IPS-20b (cell line): ENCODE data around the gene PUM1.

Experiments
- H3K27ac ChIP-seq: one replicate; pipeline ENCODE4 v1.5.1; 2013; ENCODE audit warnings: low read length
- H3K27me3 ChIP-seq: 2 replicates; pipeline ENCODE4 v1.6.1; 2013; ENCODE audit warnings: mild to moderate bottlenecking, low read length, inconsistent platforms; ENCODE audit not compliant: insufficient read depth
- H3K36me3 ChIP-seq: 2 replicates; pipeline ENCODE4 v1.6.1; 2013; ENCODE audit warnings: low read depth, mild to moderate bottlenecking, inconsistent platforms, low read length, moderate library complexity; ENCODE audit not compliant: insufficient read depth
- H3K4me1 ChIP-seq: 2 replicates; pipeline ENCODE4 v1.6.1; 2013; ENCODE audit warnings: mild to moderate bottlenecking, control low read depth, inconsistent platforms, low read length, moderate library complexity; ENCODE audit not compliant: insufficient read depth
- H3K4me3 ChIP-seq: 2 replicates; pipeline ENCODE4 v1.5.1; 2013; ENCODE audit warnings: mild to moderate bottlenecking, low read length, inconsistent platforms
- H3K9ac ChIP-seq: 2 replicates; pipeline ENCODE4 v1.6.1; 2013; ENCODE audit warnings: low read depth, mild to moderate bottlenecking, inconsistent platforms, low read length, moderate library complexity
- H3K9me3 ChIP-seq: 2 replicates; pipeline ENCODE4 v1.6.1; 2013; ENCODE audit warnings: mild to moderate bottlenecking, low read depth, low read length, inconsistent platforms; ENCODE audit not compliant: insufficient read depth

Gene PUM1

DNA sequence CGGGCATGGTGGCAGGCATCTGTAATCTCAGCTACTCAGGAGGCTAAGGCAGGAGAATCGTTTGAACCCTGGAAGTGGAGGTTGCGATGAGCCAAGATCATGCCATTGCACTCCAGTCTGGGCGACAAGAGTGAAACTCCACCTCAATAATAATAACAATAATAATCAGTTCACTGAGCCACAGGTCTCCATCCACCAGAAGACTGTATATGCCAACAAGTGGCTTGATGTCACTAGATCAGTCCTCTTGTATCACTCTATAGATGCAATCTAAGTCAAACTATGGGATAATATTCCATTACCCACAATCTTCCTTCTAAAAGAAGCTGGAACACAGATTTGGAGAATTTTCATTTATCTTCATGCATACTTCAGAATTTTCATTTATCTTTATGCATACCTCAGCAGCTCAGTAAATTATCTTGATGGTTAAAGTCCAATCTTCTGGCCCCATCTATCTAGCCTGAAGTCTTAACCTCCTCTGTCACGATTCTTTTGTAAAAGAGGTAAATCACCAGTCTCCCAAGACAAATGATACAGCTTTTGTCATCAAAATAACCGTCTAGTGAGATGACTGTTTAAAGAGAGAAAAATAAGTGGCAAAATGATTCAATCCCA is 61.8 kb downstream of the PUM1 start:
- Histone ChIP-seq H3K27ac (no peak overlapping the region), H3K27me3 (no peaks in the 10 kb centered on the region), H3K9ac (no peak overlapping the region), H3K4me1 (peaks cover 8% of the 10 kb centered on the region; the same call in 1 of the 2 replicates), H3K36me3 (peaks cover 70% of the 10 kb centered on the region), H3K9me3 (no peaks in the 10 kb centered on the region), H3K4me3 (no peak overlapping the region)

DNA sequence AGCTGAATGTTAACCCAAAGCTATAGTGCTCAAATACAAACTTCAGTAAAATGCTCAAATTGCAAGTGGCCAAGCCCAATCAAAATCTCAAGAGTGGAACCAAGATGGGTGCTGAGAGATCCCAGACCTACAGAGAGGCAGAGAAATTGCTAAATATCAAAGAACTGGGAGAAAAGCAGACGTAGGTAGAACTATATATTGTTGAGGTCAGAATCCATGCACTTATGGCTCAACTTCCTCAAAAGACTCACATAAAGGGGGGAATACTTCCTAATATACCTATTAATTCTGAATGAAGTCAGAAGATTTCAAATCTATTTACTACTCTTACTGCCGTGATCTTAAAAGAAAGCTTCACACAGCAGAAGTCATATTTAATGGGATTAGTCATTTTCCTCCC is 65.2 kb downstream of the PUM1 start:
- Histone ChIP-seq H3K4me1 (no peaks in the 10 kb centered on the region), H3K4me3 (no peak overlapping the region), H3K27me3 (no peaks in the 10 kb centered on the region), H3K27ac (no peak overlapping the region), H3K36me3 (peaks cover 85% of the 10 kb centered on the region), H3K9me3 (no peaks in the 10 kb centered on the region), H3K9ac (no peak overlapping the region)

DNA sequence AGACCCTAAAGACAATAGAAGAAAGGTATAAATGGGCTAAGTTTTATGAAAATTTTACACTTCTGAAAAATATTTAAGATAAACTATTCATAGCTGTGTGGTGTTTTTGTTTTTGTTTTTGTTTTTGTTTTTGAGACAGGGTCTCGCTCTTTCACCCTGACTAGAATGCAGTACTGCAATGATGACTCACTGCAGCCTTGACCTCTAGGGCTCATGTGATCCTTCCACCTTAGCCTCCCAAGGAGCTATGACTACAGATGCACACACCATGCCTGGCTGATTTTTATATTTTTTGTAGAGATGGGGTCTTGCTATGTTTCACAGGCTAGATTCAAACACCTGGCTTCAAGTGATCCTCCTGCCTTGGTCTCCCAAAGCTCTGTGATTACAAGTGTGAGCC is 66.6 kb downstream of the PUM1 start:
- no peaks in the 10 kb centered on the region for H3K27me3 ChIP-seq
- no peaks in the 10 kb centered on the region for H3K9me3 ChIP-seq
- H3K9ac ChIP-seq, result no peak overlapping the region
- no peak overlapping the region for H3K4me3 ChIP-seq
- H3K36me3 ChIP-seq, result peaks cover 84% of the 10 kb centered on the region
- H3K27ac ChIP-seq, result no peak overlapping the region
- H3K4me1 ChIP-seq, result no peaks in the 10 kb centered on the region

DNA sequence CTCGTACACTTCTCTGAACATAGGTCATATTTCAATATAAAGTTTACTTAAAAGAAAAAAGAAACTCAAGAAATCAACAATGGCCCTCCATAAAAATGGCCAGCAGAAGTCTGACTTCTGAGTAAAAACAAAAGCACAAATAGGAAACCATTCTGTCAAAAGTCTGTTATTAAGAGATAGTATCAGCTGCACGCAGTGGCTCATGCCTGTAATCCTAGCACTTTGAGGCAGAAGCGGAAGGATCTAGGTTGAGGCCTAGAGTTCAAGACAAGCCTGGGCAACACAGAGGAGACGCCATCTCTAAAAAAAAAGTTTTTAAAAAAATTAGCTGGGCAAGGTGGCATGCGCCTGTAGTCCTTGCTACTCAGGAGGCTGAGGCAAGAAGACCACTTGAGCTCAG is 67.3 kb downstream of the PUM1 start:
- peaks cover 78% of the 10 kb centered on the region for H3K36me3 ChIP-seq
- H3K4me1 ChIP-seq, result no peaks in the 10 kb centered on the region
- no peak overlapping the region for H3K27ac ChIP-seq

DNA sequence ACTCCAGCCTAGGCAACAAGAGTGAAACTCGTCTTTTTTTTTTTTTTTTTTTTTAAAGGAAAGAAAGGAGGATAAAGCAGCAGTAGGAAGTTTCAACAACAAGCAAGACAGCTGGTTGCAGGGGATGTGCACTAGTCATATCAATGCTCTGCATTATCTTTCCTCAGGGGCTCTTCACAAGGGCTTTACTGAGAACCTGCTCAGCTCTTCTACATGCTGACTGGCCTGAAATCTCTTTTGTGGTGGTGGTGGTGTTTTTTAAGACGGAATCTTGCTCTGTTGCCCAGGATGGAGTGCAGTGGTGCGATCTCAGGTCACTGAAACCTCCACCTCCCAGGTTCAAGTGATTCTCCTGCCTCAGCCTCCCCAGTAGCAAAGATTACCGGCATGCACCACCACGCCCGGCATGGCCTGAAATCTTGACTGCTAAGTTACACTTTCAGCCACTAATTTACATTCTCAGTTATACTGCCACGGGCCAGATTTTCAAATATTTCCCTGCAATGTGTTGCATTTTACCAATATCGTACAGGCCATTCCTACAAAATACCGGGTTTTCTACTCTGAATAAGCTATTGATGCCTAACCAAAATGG is 68.0 kb downstream of the PUM1 start:
- Histone ChIP-seq H3K9ac (no peak overlapping the region), H3K4me3 (no peak overlapping the region), H3K27me3 (no peaks in the 10 kb centered on the region), H3K9me3 (no peaks in the 10 kb centered on the region), H3K27ac (no peak overlapping the region), H3K36me3 (peaks cover 78% of the 10 kb centered on the region), H3K4me1 (no peaks in the 10 kb centered on the region)

More for the DNA sequence above, 67.3 kb downstream of the PUM1 start:
- Histone ChIP-seq H3K9ac (no peak overlapping the region), H3K4me3 (no peak overlapping the region), H3K9me3 (no peaks in the 10 kb centered on the region), H3K27me3 (no peaks in the 10 kb centered on the region)

DNA sequence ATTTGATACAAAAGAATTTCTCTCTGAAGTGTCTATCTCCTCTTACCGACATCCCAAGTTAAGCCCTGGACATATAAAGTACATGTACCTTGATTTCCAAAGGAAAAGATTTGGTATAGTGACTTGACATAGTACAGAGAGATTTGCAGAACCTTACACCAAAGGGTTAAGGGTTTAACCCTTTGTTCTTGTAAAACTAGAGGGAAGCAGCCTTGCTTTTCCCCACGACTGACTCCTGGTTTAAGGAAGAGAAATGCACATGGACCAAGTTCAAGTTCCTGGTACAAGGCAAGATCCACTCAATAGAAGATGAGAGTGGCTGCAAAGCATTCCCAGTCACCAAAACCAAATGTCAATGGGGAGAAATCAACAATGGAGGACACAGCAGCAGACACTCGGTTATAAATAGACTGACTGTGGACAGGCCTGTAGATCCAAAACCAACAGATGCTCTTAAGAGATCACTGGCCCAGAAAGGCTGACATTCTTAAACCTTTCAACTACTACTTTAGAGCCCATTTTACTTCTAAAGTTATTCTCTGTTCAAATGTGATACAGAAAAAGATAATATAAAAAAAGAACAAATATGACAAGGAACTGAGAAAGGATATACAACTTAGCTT is 69.4 kb downstream of the PUM1 start:
- Histone ChIP-seq H3K9me3 (no peaks in the 10 kb centered on the region), H3K27me3 (no peaks in the 10 kb centered on the region), H3K9ac (no peak overlapping the region), H3K4me1 (no peaks in the 10 kb centered on the region), H3K36me3 (peaks cover 80% of the 10 kb centered on the region), H3K27ac (no peak overlapping the region), H3K4me3 (no peak overlapping the region)

DNA sequence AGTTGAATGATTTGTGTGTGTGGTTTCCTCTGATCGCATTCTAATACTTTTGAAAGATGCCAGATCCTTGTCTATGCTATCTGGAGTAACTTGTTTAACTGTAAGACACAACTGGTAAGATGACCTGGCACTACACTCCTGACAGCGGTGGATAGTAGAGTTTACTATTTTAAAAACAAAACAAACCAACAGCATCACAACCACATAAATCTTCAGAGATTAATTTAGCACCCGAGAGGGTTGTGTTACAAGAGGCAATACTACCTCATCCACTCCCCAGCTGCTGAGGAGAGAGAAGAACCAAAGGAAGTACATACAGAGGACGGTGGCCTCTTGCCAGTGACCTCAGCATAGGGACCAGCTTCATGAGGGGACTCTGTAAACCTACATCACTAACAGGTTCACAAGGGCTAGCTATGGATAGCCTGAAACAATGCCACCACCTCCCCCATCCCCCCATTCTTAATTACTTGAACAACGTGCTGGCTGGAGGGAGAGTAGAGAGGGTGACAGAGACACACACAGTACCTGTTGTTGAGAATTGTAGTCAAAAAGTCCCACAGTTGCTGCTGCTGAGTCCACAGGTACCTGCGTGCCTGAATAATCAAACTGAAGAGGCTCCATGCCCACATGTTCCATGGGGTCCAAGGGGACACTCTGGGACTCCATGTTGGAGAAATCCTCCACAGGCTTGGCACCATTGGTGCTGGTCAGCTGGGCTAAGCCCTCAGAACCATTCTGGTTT is 73.5 kb downstream of the PUM1 start:
- H3K9ac ChIP-seq, result no peak overlapping the region
- H3K4me3 ChIP-seq, result no peak overlapping the region
- H3K36me3 ChIP-seq, result peaks cover 86% of the 10 kb centered on the region
- no peak overlapping the region for H3K27ac ChIP-seq
- no peaks in the 10 kb centered on the region for H3K9me3 ChIP-seq
- H3K4me1 ChIP-seq, result no peaks in the 10 kb centered on the region
- no peaks in the 10 kb centered on the region for H3K27me3 ChIP-seq

DNA sequence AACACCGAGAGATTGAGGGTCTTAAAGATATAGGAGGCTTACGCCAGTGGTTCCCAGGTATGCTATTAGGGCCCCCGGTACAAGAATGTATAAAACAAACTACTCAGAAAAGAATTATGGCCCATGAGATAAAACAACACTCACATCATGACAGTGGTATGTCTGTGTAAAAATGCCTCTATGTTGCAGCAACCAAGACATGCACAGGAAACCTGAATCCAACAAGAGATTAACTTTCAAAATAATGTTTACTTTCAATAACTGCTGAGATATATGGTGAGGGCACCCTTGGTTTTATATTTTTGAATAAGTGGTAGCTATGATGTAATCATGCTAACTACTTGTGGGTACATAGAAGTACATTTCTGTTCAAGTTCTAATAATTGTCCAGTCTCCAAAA is 74.9 kb downstream of the PUM1 start:
- Histone ChIP-seq H3K9ac (no peak overlapping the region), H3K4me1 (no peaks in the 10 kb centered on the region), H3K9me3 (no peaks in the 10 kb centered on the region), H3K27me3 (no peaks in the 10 kb centered on the region), H3K4me3 (no peak overlapping the region), H3K27ac (no peak overlapping the region), H3K36me3 (peaks cover 79% of the 10 kb centered on the region)

DNA sequence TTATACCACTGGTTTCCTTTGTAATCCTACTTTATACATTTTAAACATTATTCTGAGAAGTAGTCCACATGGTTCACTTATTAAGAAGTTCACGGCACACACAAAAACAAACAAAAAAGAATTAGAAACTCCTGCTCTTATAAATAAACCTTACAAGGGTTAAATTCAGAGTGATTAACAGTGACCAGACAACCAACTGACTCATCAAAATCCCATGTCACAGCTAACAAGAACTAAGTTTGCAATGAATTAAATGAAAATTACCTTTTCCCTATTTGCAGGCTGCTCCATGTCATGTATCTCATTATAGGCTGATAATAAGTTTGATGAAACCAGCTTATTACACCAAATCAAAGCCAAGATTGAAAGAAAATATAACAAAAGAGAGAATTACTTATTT is 77.5 kb downstream of the PUM1 start:
- Histone ChIP-seq H3K9me3 (no peaks in the 10 kb centered on the region), H3K4me1 (no peaks in the 10 kb centered on the region), H3K9ac (no peak overlapping the region), H3K4me3 (no peak overlapping the region), H3K36me3 (peaks cover 74% of the 10 kb centered on the region), H3K27me3 (no peaks in the 10 kb centered on the region), H3K27ac (no peak overlapping the region)

DNA sequence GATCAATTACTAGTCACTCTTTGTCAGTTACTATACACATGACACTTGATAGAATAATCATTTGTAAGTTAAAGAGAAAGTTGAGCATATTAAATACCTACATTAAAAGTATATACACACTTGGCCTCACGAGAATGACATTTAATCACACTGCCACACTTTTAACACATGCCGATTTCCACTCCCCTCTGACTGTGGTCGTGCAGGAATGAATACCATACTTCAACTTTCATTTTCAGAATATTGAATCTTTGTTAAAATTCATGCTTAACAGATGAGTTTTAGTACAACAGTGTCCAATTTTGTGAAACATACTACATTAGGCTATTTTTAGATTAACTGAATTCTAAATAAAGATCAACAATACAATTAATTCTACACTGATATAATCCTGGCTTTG is 78.8 kb downstream of the PUM1 start:
- no peak overlapping the region for H3K27ac ChIP-seq
- H3K4me1 ChIP-seq, result no peaks in the 10 kb centered on the region
- H3K9me3 ChIP-seq, result no peaks in the 10 kb centered on the region
- H3K4me3 ChIP-seq, result no peak overlapping the region
- peaks cover 73% of the 10 kb centered on the region for H3K36me3 ChIP-seq
- H3K27me3 ChIP-seq, result no peaks in the 10 kb centered on the region
- no peak overlapping the region for H3K9ac ChIP-seq

DNA sequence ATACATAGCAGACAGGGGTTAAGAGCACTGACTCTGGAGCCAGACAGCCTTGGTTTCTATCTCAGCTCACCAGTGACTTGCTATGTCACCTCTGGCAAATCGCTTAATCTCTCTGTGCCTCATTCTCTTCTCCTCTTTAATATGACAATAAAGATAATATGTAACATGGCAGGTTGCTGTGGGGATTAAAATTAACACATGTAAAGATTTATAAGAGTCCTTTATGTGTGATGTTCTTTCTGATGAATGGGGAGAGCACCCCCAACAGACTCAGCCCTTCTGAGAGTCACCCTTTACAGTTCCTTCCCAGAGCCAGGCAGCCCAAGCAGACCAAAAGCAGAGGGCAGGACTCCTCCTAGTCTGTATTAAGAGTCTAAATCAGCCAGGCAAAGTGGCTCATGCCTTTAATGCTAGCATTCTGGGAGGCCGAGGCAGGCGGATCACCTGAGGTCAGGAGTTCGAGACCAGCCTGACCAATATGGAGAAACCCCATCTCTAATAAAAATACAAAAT is 80.5 kb downstream of the PUM1 start:
- H3K9ac ChIP-seq, result no peak overlapping the region
- H3K4me1 ChIP-seq, result no peaks in the 10 kb centered on the region
- H3K4me3 ChIP-seq, result no peak overlapping the region
- H3K27ac ChIP-seq, result no peak overlapping the region
- H3K9me3 ChIP-seq, result no peaks in the 10 kb centered on the region
- peaks cover 73% of the 10 kb centered on the region for H3K36me3 ChIP-seq
- H3K27me3 ChIP-seq, result no peaks in the 10 kb centered on the region
